Testis (tissue), 3 donors: ENCODE measurements around the gene FAM174A. TPM values are rescaled to one million over a fixed set of nuclear protein-coding genes. Genes with fewer than 3 reads are reported as not detected.

ENCODE experiments used
- DNase-seq: peaks from one replicate; pipeline ENCODE4 v3.0.0-alpha.2; 2019
- H3K27ac ChIP-seq, 2 donors: fragments of 200-600 bp; sonication (generic); one replicate each; pipeline ENCODE4 v1.5.1; 2019
- H3K27me3 ChIP-seq: fragments of 200-600 bp; sonication (generic); one replicate; pipeline ENCODE4 v1.5.1; 2019
- H3K36me3 ChIP-seq: fragments of 200-600 bp; sonication (generic); one replicate; pipeline ENCODE4 v1.5.1; 2017; ENCODE audit warnings: low read depth; ENCODE audit errors: missing control alignments
- H3K4me1 ChIP-seq: fragments of 200-600 bp; sonication (generic); one replicate; pipeline ENCODE4 v1.5.1; 2019
- H3K4me3 ChIP-seq, 2 donors: fragments of 200-600 bp; sonication (generic); one replicate each; pipeline ENCODE4 v1.5.1; 2017 to 2019
- H3K9me3 ChIP-seq: fragments of 200-600 bp; sonication (generic); one replicate; pipeline ENCODE4 v1.5.1; 2017
- CTCF ChIP-seq, 3 experiments: fragments of 450-650 bp in 2 of 3; fragments of 200-600 bp in 1 of 3; sonication (generic) in 1 of 3; IDR thresholded peaks; one replicate each; pipeline ENCODE4 v1.5.1; 2016 to 2019; ENCODE audit warnings: antibody characterized with exemption in 3 of 3, mild to moderate bottlenecking in 2 of 3, moderate library complexity in 1 of 3
- POLR2A ChIP-seq: fragments of 450-650 bp; IDR thresholded peaks from one replicate; pipeline ENCODE4 v1.6.1; 2017; ENCODE audit warnings: antibody characterized with exemption, mild to moderate bottlenecking, moderate library complexity
- WGBS, 2 donors: methylation state at CpG; one replicate each; pipeline ENCODE4 v1.1.5; 2018; 5-methylcytosine and 5-hydroxymethylcytosine counted together
- intact Hi-C: fragments of 100-400 bp; cut with DNase I; formaldehyde crosslinking; loops from one replicate; pipeline ENCODE4 v1.15.1; 2023; ENCODE audit warnings: low total_unique reads
- polyA plus RNA-seq: library from polyadenylated mRNA; stranded (reverse); fragments of 350-450 nt; fragmentation: Illumina TruSeq; extraction: RNeasy Lipid Tissue Mini Kit (QIAGEN cat#74804); gene quantifications from one replicate; pipeline ENCODE4 v1.2.3, GENCODE V29; 2014; ENCODE audit warnings: low read depth, low replicate concordance; ENCODE audit not compliant: insufficient read depth
- total RNA-seq, 2 donors: library from RNA; depleted of rRNA; stranded (reverse); fragments of >200 nt; gene quantifications; one replicate each; pipeline ENCODE4 v1.2.3, GENCODE V29; 2016

FAM174A gene
- total and polyA plus RNA-seq, 3 donors from 2014 or later, result 62.1 to 82.0 (median 64.6) TPM

- TF ChIP-seq CTCF (IDR thresholded peaks at IDR 0.05), result no peak
- no peak for TF ChIP-seq POLR2A
- no peaks in the 10 kb centered on the region for H3K27me3 ChIP-seq
- no peak for DNase-seq
- intact Hi-C loops, result no loop called here
- H3K9me3 ChIP-seq, result no peaks in the 10 kb centered on the region
- H3K4me3 ChIP-seq, result no peak overlapping the region
- H3K4me1 ChIP-seq, result no peaks in the 10 kb centered on the region
- no peak overlapping the region for H3K27ac ChIP-seq
- no peaks in the 10 kb centered on the region for H3K36me3 ChIP-seq
- WGBS, 2 donors, result 30 to 41% methylated on average over 1 of the region's 1 CpG
Observed at GRCh38 chr5:100634937-100635534, 99.9 kb downstream of the FAM174A start.
